PC-3 (cell line): ENCODE results near the gene PYDC1. TPM values are rescaled to one million over a fixed set of nuclear protein-coding genes. Genes with fewer than 3 reads are reported as not detected.

Experiments
- ATAC-seq: fragments of 200-7000 bp; cut with Tn5 transposase; 2 replicates; pipeline ENCODE4 v1.9.1; 2020; ENCODE audit warnings: mild to moderate bottlenecking, moderate library complexity
- BruUV-seq: library from RNA; stranded (reverse); fragments of 400-500 nt; replicated peaks from 2 replicates; lab custom pipeline; 2021; lab: Mats Ljungman, UMichigan
- CTCF ChIA-PET: fragments of 300-600 bp; sonication (Branson Sonifier 250); formaldehyde crosslinking; loops from one replicate; lab custom pipeline; 2022; ENCODE audit warnings: antibody characterized with exemption; lab: Charles Lee
- POLR2A ChIA-PET: fragments of 300-600 bp; sonication (Branson Sonifier 250); formaldehyde crosslinking; loops from one replicate; lab custom pipeline; 2022; ENCODE audit warnings: antibody characterized with exemption; ENCODE audit not compliant: unreplicated experiment; lab: Charles Lee
- DNase-seq: peaks from one replicate; pipeline ENCODE4 v3.0.0-alpha.2; 2015
- H2AFZ ChIP-seq: fragments of 300-600 bp; sonication (generic); 2 replicates; pipeline ENCODE4 v1.6.0; 2016; ENCODE audit warnings: antibody characterized with exemption, low read length
- H3F3A ChIP-seq: fragments of 300-600 bp; sonication (generic); one replicate; pipeline ENCODE4 v1.6.0; 2017; ENCODE audit warnings: antibody characterized with exemption, low read length, control low read depth, mild to moderate bottlenecking; ENCODE audit not compliant: unreplicated experiment
- H3K27ac ChIP-seq: fragments of 300-600 bp; sonication (generic); 2 replicates; pipeline ENCODE4 v1.5.1; 2016; ENCODE audit warnings: mild to moderate bottlenecking, low read length
- H3K27me3 ChIP-seq: fragments of 300-600 bp; sonication (generic); 2 replicates; pipeline ENCODE4 v1.6.1; 2016; ENCODE audit warnings: low read length, mixed read lengths
- H3K36me3 ChIP-seq: fragments of 300-600 bp; sonication (generic); 2 replicates; pipeline ENCODE4 v1.6.1; 2016; ENCODE audit warnings: low read depth, mixed run types, low read length, mixed read lengths
- H3K4me1 ChIP-seq: fragments of 300-600 bp; sonication (generic); 2 replicates; pipeline ENCODE4 v1.5.1; 2016; ENCODE audit warnings: low read length; ENCODE audit not compliant: insufficient read depth
- H3K4me2 ChIP-seq: fragments of 300-600 bp; sonication (generic); 2 replicates; pipeline ENCODE4 v1.6.0; 2016; ENCODE audit warnings: low read length
- H3K4me3 ChIP-seq: fragments of 300-600 bp; sonication (generic); 2 replicates; pipeline ENCODE4 v1.5.1; 2016; ENCODE audit warnings: mild to moderate bottlenecking, low read length, mixed read lengths
- H3K79me2 ChIP-seq: fragments of 300-600 bp; sonication (generic); 2 replicates; pipeline ENCODE4 v1.6.1; 2017; ENCODE audit warnings: low read length, mixed read lengths
- H3K9ac ChIP-seq: fragments of 300-600 bp; sonication (generic); 2 replicates; pipeline ENCODE4 v1.6.0; 2016; ENCODE audit warnings: mild to moderate bottlenecking, low read length
- H3K9me2 ChIP-seq: fragments of 300-600 bp; sonication (generic); replicated peaks from 2 replicates; pipeline ENCODE4 v1.6.1; 2016; ENCODE audit warnings: mixed run types, low read length, mixed read lengths
- H3K9me3 ChIP-seq: fragments of 300-600 bp; sonication (generic); 2 replicates; pipeline ENCODE4 v1.6.1; 2016; ENCODE audit warnings: low read length, mixed read lengths
- H4K20me1 ChIP-seq: fragments of 300-600 bp; sonication (generic); 2 replicates; pipeline ENCODE4 v1.6.1; 2016; ENCODE audit warnings: low read length, mixed read lengths
- CTCF ChIP-seq: fragments of 300-600 bp; sonication (generic); conservative IDR thresholded peaks from 2 replicates; pipeline ENCODE4 v1.5.1; 2017; ENCODE audit warnings: antibody characterized with exemption, low read depth, mild to moderate bottlenecking, low read length
- EZH2 ChIP-seq: fragments of 300-600 bp; sonication (generic); IDR thresholded peaks from one replicate; pipeline ENCODE4 v1.6.1; 2017; ENCODE audit warnings: antibody characterized with exemption, mild to moderate bottlenecking, low read length; ENCODE audit not compliant: unreplicated experiment
- EZH2phosphoT487 ChIP-seq: fragments of 300-600 bp; sonication (generic); IDR thresholded peaks from 2 replicates; pipeline ENCODE4 v1.6.1; 2018; ENCODE audit warnings: mild to moderate bottlenecking, antibody characterized with exemption, low read length, borderline replicate concordance
- intact Hi-C: fragments of 100-400 bp; cut with micrococcal nuclease; formaldehyde crosslinking; loops from 2 replicates; pipeline ENCODE4 v1.9.0; 2023
- total RNA-seq: library from RNA; depleted of rRNA; stranded (reverse); fragments of >200 nt; gene quantifications from 2 replicates; pipeline ENCODE4 v1.2.3, GENCODE V29; 2014

PYDC1 gene
- total RNA-seq, 1 experiment from 2014 or later: not detected

- no peaks in the 10 kb centered on the region for H3F3A ChIP-seq
- no peak for DNase-seq
- no peaks in the 10 kb centered on the region for H3K9me3 ChIP-seq
- H3K79me2 ChIP-seq: peaks cover 39% of the 10 kb centered on the region
- H3K9ac ChIP-seq: no peak overlapping the region
- ATAC-seq: no peak
- H3K4me1 ChIP-seq: no peaks in the 10 kb centered on the region
- H3K4me3 ChIP-seq: no peak overlapping the region
- intact Hi-C loops: no loop called here
- H3K36me3 ChIP-seq: peaks cover 91% of the 10 kb centered on the region
- ChIA-PET POLR2A (no interaction called here), CTCF (no interaction called here)
- no peak overlapping the region for H3K27ac ChIP-seq
- no peaks in the 10 kb centered on the region for H3K9me2 ChIP-seq
- peaks cover 71% of the 10 kb centered on the region for H4K20me1 ChIP-seq
- no peak for TF ChIP-seq EZH2phosphoT487
- no peak for TF ChIP-seq CTCF
- no peak for TF ChIP-seq EZH2
- no TSS peak for BruUV-seq
- H3K4me2 ChIP-seq: no peak overlapping the region
- H3K27me3 ChIP-seq: no peaks in the 10 kb centered on the region
- no peak overlapping the region for H2AFZ ChIP-seq
These were observed 28.2 kb downstream of the PYDC1 start for GRCh38 chr16:31188450-31189411.

DNA sequence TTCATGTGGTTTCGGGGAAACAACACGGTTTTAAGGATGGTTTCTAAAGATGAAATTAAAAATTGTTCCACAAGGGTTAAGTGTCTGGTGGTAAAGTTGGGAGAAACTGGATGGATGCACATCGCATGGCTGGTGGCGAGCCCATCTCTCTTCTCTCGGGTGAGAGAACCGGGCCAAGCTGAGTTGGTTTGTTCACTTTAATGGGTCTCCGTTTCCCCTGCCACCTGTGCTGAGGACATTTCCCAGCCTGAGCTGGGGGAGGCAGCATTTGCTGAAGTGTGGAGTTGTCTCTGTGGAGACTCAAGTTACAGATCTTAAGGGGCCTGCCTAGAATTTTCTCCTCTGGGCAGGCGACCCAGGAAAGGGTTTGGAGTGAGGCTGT is 29.1 kb downstream of the PYDC1 start:
- DNase-seq (no peak), ATAC-seq (no peak)
- Histone ChIP-seq H3K27me3 (no peaks in the 10 kb centered on the region), H3K9me2 (no peaks in the 10 kb centered on the region), H3F3A (no peaks in the 10 kb centered on the region), H3K36me3 (peaks cover 94% of the 10 kb centered on the region), H3K9me3 (no peaks in the 10 kb centered on the region), H3K9ac (no peak overlapping the region), H3K4me1 (0 out of 2 replicates have a peak, but pooled peaks cover 3% of the 10 kb centered on the region), H3K27ac (no peak overlapping the region), H4K20me1 (peaks cover 78% of the 10 kb centered on the region), H3K79me2 (peaks cover 48% of the 10 kb centered on the region), H3K4me2 (no peak overlapping the region), H2AFZ (no peak overlapping the region), H3K4me3 (no peak overlapping the region)
- intact Hi-C loops: no loop called here
- TF ChIP-seq EZH2 (no peak), EZH2phosphoT487 (no peak), CTCF (no peak)
- ChIA-PET CTCF (no interaction called here), POLR2A (no interaction called here)
- no TSS peak for BruUV-seq
